GM21423 (cell line): ENCODE measurements around the gene SMAD6.
"Not testable (repeated sequence)": the region's sequence is repeated elsewhere in the genome, so short reads cannot be mapped to it uniquely, and the experiment has no call there.

Source experiments
- ATAC-seq: cut with Tn5 transposase; IDR thresholded peaks from one replicate; pipeline ENCODE4 v1.9.1; 2021; ENCODE audit warnings: mild to moderate bottlenecking, moderate library complexity; ENCODE audit not compliant: unreplicated experiment

SMAD6 gene

GRCh38 chr15:66674756-66675155 is 27.3 kb upstream of the SMAD6 start:
- no peak for ATAC-seq

- ATAC-seq = no peak
Measured at GRCh38 chr15:66675446-66675845, 26.6 kb upstream of the SMAD6 start.

GRCh38 chr15:66677336-66677735 is 24.7 kb upstream of the SMAD6 start:
- ATAC-seq = no peak

GRCh38 chr15:66679061-66679656 is 22.9 kb upstream of the SMAD6 start:
- ATAC-seq = no peak

- no peak for ATAC-seq
Measured at GRCh38 chr15:66679657-66680108, 22.4 kb upstream of the SMAD6 start.

- no peak for ATAC-seq
Measured at GRCh38 chr15:66680502-66680901, 21.5 kb upstream of the SMAD6 start.

- ATAC-seq = no peak
Measured at GRCh38 chr15:66681395-66681794, 20.6 kb upstream of the SMAD6 start.

- no peak for ATAC-seq
Measured at GRCh38 chr15:66682246-66682645, 19.8 kb upstream of the SMAD6 start.

GRCh38 chr15:66682865-66683264 is 19.2 kb upstream of the SMAD6 start:
- no peak for ATAC-seq

- ATAC-seq = no peak
Measured at GRCh38 chr15:66684136-66684681, 17.8 kb upstream of the SMAD6 start.

GRCh38 chr15:66685638-66686150 is 16.3 kb upstream of the SMAD6 start:
- ATAC-seq = no peak

- ATAC-seq = not testable (repeated sequence)
Measured at GRCh38 chr15:66690912-66691311, 11.1 kb upstream of the SMAD6 start.

GRCh38 chr15:66691727-66692126 is 10.3 kb upstream of the SMAD6 start:
- no peak for ATAC-seq

GRCh38 chr15:66692391-66692790 is 9.6 kb upstream of the SMAD6 start:
- ATAC-seq = no peak

GRCh38 chr15:66692808-66693596 is 9.0 kb upstream of the SMAD6 start:
- ATAC-seq = no peak

- no peak for ATAC-seq
Measured at GRCh38 chr15:66696770-66697169, 5.3 kb upstream of the SMAD6 start.

GRCh38 chr15:66698318-66698961 is 3.6 kb upstream of the SMAD6 start:
- ATAC-seq = no peak

- ATAC-seq = no peak
Measured at GRCh38 chr15:66698971-66699370, 3.1 kb upstream of the SMAD6 start.

- no peak for ATAC-seq
Measured at GRCh38 chr15:66700412-66700801, 1.6 kb upstream of the SMAD6 start.

GRCh38 chr15:66700802-66701421 is 1.1 kb upstream of the SMAD6 start:
- ATAC-seq = peak; percentile 57

- peak; percentile 18 for ATAC-seq
Measured at GRCh38 chr15:66701422-66702034, 508 bp upstream of the SMAD6 start.
